Astrocyte (in vitro differentiated cells and primary cell): ENCODE measurements around the gene RXFP1. TPM values are rescaled to one million over a fixed set of nuclear protein-coding genes. Genes with fewer than 3 reads are reported as not detected.

Experiments
- DNase-seq: peaks from one replicate; pipeline ENCODE4 v3.0.0-alpha.2; 2010; ENCODE audit warnings: low read depth
- FAIRE-seq: peaks from 2 replicates; lab custom pipeline; 2011; peaks lifted over from hg19 to GRCh38; lab: Jason Lieb, UNC
- H2AFZ ChIP-seq: 2 replicates; pipeline ENCODE4 v1.6.0; 2012; ENCODE audit warnings: low read depth, low read length, inconsistent platforms
- H3K27ac ChIP-seq: 2 replicates; pipeline ENCODE4 v1.5.1; 2011; ENCODE audit warnings: low read depth, low read length, inconsistent platforms
- H3K27me3 ChIP-seq: 2 replicates; pipeline ENCODE4 v1.6.0; 2011; ENCODE audit warnings: low read length, inconsistent platforms; ENCODE audit not compliant: insufficient read depth
- H3K36me3 ChIP-seq: 2 replicates; pipeline ENCODE4 v1.5.1; 2011; ENCODE audit warnings: low read length, inconsistent platforms; ENCODE audit not compliant: insufficient read depth
- H3K4me1 ChIP-seq: 2 replicates; pipeline ENCODE4 v1.5.1; 2011; ENCODE audit warnings: low read length, inconsistent platforms; ENCODE audit not compliant: insufficient read depth
- H3K4me2 ChIP-seq: 2 replicates; pipeline ENCODE4 v1.6.0; 2012; ENCODE audit warnings: low read length, inconsistent platforms
- H3K4me3 ChIP-seq: 2 replicates; pipeline ENCODE4 v1.5.1; 2011; ENCODE audit warnings: low read depth, mild to moderate bottlenecking, low read length, inconsistent platforms; ENCODE audit not compliant: insufficient read depth
- H3K79me2 ChIP-seq: 2 replicates; pipeline ENCODE4 v1.6.0; 2012; ENCODE audit warnings: mild to moderate bottlenecking, low read length, inconsistent platforms; ENCODE audit not compliant: insufficient read depth
- H3K9ac ChIP-seq: 2 replicates; pipeline ENCODE4 v1.6.0; 2012; ENCODE audit warnings: mild to moderate bottlenecking, low read length, inconsistent platforms
- H3K9me3 ChIP-seq: 2 replicates; pipeline ENCODE4 v1.5.1; 2012; ENCODE audit warnings: low read depth, mild to moderate bottlenecking, low read length, inconsistent platforms; ENCODE audit not compliant: insufficient read depth
- H4K20me1 ChIP-seq: 2 replicates; pipeline ENCODE4 v1.6.0; 2012; ENCODE audit warnings: low read length, inconsistent platforms; ENCODE audit not compliant: insufficient read depth
- H3K27ac Mint-ChIP-seq: one replicate; pipeline ENCODE4 v1.8.0; 2021; ENCODE audit warnings: mild to moderate bottlenecking, mixed read lengths; ENCODE audit not compliant: unreplicated experiment
- H3K27me3 Mint-ChIP-seq: one replicate; pipeline ENCODE4 v1.8.0; 2021; ENCODE audit warnings: low read depth, mixed read lengths; ENCODE audit not compliant: unreplicated experiment
- H3K36me3 Mint-ChIP-seq: one replicate; pipeline ENCODE4 v1.8.0; 2021; ENCODE audit warnings: low read depth, mixed read lengths; ENCODE audit not compliant: unreplicated experiment
- H3K4me1 Mint-ChIP-seq: one replicate; pipeline ENCODE4 v1.8.0; 2021; ENCODE audit warnings: low read depth, mixed read lengths; ENCODE audit not compliant: unreplicated experiment
- H3K4me3 Mint-ChIP-seq: one replicate; pipeline ENCODE4 v1.8.0; 2021; ENCODE audit warnings: mild to moderate bottlenecking, moderate library complexity, mixed read lengths; ENCODE audit not compliant: unreplicated experiment
- H3K9me3 Mint-ChIP-seq: one replicate; pipeline ENCODE4 v1.8.0; 2021; ENCODE audit warnings: mild to moderate bottlenecking, mixed read lengths; ENCODE audit not compliant: unreplicated experiment
- EZH2 ChIP-seq: IDR thresholded peaks from 2 replicates; pipeline ENCODE4 v1.6.1; 2012; ENCODE audit warnings: mild to moderate bottlenecking, low read length, inconsistent platforms; ENCODE audit not compliant: insufficient read depth
- total RNA-seq: library from RNA; stranded (reverse); gene quantifications from 2 replicates; pipeline ENCODE4 v1.2.1, GENCODE V29; 2021
- TF ChIP-seq, protein P1 (sequence below): IDR thresholded peaks from 2 replicates; pipeline ENCODE4 v1.5.1; 2011; ENCODE audit warnings: low read depth, mild to moderate bottlenecking, inconsistent platforms, low read length, moderate library complexity; ENCODE audit not compliant: insufficient read depth

The RXFP1 gene
- total RNA-seq, 1 donor from 2014 or later, result 0.14 TPM

DNA sequence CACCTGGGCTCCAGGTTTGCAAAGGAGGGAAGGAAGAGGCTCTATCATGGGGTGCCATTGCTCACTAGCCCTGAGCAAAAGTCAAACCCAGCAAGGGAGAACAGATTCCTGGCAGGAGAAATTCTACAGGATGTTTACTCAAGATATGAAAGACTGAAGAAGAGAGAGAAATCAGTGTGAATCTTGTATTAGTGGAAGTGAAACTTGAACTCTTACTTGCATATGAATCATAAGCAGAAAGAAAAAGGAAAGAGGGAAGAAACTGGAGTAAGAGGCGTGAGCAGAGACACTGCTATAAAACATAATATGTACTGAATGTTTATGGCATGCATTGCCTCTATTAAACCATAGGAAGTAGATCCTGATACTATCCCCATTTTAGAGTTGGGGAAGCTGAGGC lies 89.1 kb downstream of the RXFP1 start:
- H3K9me3 ChIP-seq, result no peaks in the 10 kb centered on the region
- Mint-ChIP-seq H3K4me1 (no peaks in the 10 kb centered on the region), H3K4me3 (no peak overlapping the region), H3K36me3 (no peaks in the 10 kb centered on the region), H3K9me3 (peaks cover 2% of the 10 kb centered on the region), H3K27me3 (no peaks in the 10 kb centered on the region), H3K27ac (no peak overlapping the region)
- no peaks in the 10 kb centered on the region for H3K27me3 ChIP-seq
- no peak overlapping the region for H3K9ac ChIP-seq
- H3K4me1 ChIP-seq, result no peaks in the 10 kb centered on the region
- H3K36me3 ChIP-seq, result no peaks in the 10 kb centered on the region
- peak overlapping the region; percentile 10 for H3K4me2 ChIP-seq
- H4K20me1 ChIP-seq, result no peaks in the 10 kb centered on the region
- FAIRE-seq (no peak), DNase-seq (peak; percentile 16)
- no peak overlapping the region for H3K27ac ChIP-seq
- H3K4me3 ChIP-seq, result no peak overlapping the region
- no peak for TF ChIP-seq EZH2
- TF ChIP-seq, protein P1, sequence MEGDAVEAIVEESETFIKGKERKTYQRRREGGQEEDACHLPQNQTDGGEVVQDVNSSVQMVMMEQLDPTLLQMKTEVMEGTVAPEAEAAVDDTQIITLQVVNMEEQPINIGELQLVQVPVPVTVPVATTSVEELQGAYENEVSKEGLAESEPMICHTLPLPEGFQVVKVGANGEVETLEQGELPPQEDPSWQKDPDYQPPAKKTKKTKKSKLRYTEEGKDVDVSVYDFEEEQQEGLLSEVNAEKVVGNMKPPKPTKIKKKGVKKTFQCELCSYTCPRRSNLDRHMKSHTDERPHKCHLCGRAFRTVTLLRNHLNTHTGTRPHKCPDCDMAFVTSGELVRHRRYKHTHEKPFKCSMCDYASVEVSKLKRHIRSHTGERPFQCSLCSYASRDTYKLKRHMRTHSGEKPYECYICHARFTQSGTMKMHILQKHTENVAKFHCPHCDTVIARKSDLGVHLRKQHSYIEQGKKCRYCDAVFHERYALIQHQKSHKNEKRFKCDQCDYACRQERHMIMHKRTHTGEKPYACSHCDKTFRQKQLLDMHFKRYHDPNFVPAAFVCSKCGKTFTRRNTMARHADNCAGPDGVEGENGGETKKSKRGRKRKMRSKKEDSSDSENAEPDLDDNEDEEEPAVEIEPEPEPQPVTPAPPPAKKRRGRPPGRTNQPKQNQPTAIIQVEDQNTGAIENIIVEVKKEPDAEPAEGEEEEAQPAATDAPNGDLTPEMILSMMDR, result no peak
- no peak overlapping the region for H2AFZ ChIP-seq
- H3K79me2 ChIP-seq, result no peaks in the 10 kb centered on the region

DNA sequence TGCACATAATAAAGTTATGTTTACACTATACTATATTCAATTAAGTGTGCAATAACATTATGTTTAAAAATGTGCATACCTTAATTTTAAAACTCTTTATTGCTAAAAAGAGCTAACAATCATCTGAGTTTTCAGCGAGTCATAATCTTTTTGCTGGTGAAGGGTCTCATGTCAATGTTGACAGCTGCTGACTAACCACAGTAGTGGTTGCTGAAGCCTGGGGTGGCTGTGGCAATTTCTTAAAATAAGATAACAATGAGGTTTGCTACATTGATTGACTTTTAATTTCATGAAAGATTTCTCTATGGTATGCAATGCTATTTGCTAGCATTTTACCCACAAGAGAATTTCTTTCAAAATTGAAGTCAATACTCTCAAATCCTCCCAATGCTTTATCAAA lies 91.4 kb downstream of the RXFP1 start:
- Mint-ChIP-seq H3K27me3 (no peaks in the 10 kb centered on the region), H3K36me3 (no peaks in the 10 kb centered on the region)

DNA sequence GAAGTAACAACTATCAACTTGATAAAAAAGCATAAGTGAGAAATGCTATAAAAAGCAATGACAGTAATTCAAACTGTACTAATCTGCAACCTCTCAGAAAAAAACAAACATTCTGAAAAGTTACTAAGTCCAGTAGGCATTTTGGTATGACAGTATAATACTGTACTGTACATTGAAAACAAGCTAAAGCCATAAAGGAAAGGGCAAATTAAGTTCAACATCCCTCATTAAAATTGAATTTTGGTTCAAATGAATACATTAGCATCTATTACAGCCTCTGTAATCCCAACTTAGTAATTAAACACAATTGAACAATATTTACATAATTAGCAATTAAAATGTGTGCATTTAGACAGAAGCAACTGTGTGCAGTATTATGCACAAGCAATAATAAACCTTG lies 96.3 kb downstream of the RXFP1 start:
- Histone ChIP-seq H3K9me3 (no peaks in the 10 kb centered on the region), H4K20me1 (no peaks in the 10 kb centered on the region), H3K4me3 (no peak overlapping the region), H3K4me1 (no peaks in the 10 kb centered on the region), H3K27me3 (no peaks in the 10 kb centered on the region), H3K79me2 (no peaks in the 10 kb centered on the region), H3K27ac (no peak overlapping the region), H3K36me3 (no peaks in the 10 kb centered on the region), H2AFZ (no peak overlapping the region), H3K9ac (no peak overlapping the region), H3K4me2 (no peak overlapping the region)
- no peaks in the 10 kb centered on the region for H3K9me3 Mint-ChIP-seq
- TF ChIP-seq, protein P1, result no peak
- TF ChIP-seq EZH2, result no peak
- H3K4me1 Mint-ChIP-seq, result no peaks in the 10 kb centered on the region
- DNase-seq, result no peak
- no peak overlapping the region for H3K4me3 Mint-ChIP-seq
- no peaks in the 10 kb centered on the region for H3K36me3 Mint-ChIP-seq
- no peak overlapping the region for H3K27ac Mint-ChIP-seq
- no peaks in the 10 kb centered on the region for H3K27me3 Mint-ChIP-seq
- FAIRE-seq, result no peak

More for the DNA sequence above, 91.4 kb downstream of the RXFP1 start:
- Histone ChIP-seq H2AFZ (no peak overlapping the region), H3K27me3 (no peaks in the 10 kb centered on the region), H4K20me1 (no peaks in the 10 kb centered on the region), H3K4me3 (no peak overlapping the region), H3K27ac (no peak overlapping the region), H3K9me3 (no peaks in the 10 kb centered on the region), H3K9ac (no peak overlapping the region), H3K36me3 (no peaks in the 10 kb centered on the region), H3K4me1 (no peaks in the 10 kb centered on the region), H3K4me2 (no peak overlapping the region), H3K79me2 (no peaks in the 10 kb centered on the region)
- no peak for TF ChIP-seq EZH2
- TF ChIP-seq, protein P1, result no peak
- no peak overlapping the region for H3K4me3 Mint-ChIP-seq
- DNase-seq (no peak), FAIRE-seq (no peak)
- H3K27ac Mint-ChIP-seq, result no peak overlapping the region
- no peaks in the 10 kb centered on the region for H3K4me1 Mint-ChIP-seq
- peaks cover 2% of the 10 kb centered on the region for H3K9me3 Mint-ChIP-seq
